DND-41 (cell line): ENCODE measurements around the gene MRM3.

Source experiments
- EZH2 ChIP-seq: IDR thresholded peaks from 3 replicates; pipeline ENCODE4 v1.6.1; 2012; ENCODE audit warnings: borderline replicate concordance, low read depth, mild to moderate bottlenecking, moderate library complexity, low read length, inconsistent platforms; ENCODE audit not compliant: severe bottlenecking
- TF ChIP-seq, protein P1 (sequence below): IDR thresholded peaks from 2 replicates; pipeline ENCODE4 v1.5.1; 2012; ENCODE audit warnings: borderline replicate concordance, low read length, moderate library complexity, mild to moderate bottlenecking; ENCODE audit not compliant: poor library complexity, severe bottlenecking; ENCODE audit errors: extremely low read depth

DNA sequence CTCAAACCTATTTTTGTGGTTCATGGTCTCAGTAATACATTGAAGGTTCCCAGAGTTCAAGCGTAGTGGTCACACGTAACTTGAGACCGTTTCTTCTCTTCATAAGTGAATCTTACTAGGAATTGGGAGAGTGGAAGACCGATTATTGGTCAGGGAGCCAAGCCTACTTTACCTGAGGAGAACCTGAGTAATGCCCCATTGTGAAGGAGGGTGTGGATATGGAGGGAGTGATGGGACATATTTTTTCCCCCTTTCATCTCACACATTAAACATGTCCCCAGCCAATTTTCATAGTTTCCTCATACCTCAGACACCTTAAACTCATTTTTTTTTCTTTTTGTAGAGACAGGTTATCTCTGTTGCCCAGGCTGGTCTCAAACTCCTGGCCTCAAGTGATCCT is 39.0 kb upstream of the MRM3 start:
- TF ChIP-seq, protein P1, sequence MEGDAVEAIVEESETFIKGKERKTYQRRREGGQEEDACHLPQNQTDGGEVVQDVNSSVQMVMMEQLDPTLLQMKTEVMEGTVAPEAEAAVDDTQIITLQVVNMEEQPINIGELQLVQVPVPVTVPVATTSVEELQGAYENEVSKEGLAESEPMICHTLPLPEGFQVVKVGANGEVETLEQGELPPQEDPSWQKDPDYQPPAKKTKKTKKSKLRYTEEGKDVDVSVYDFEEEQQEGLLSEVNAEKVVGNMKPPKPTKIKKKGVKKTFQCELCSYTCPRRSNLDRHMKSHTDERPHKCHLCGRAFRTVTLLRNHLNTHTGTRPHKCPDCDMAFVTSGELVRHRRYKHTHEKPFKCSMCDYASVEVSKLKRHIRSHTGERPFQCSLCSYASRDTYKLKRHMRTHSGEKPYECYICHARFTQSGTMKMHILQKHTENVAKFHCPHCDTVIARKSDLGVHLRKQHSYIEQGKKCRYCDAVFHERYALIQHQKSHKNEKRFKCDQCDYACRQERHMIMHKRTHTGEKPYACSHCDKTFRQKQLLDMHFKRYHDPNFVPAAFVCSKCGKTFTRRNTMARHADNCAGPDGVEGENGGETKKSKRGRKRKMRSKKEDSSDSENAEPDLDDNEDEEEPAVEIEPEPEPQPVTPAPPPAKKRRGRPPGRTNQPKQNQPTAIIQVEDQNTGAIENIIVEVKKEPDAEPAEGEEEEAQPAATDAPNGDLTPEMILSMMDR: no peak
- TF ChIP-seq EZH2: no peak
